EL (cell line): Measurements from ENCODE around the gene ATOH8.

Experiments
- DNase-seq: peaks from one replicate; pipeline ENCODE4 v3.0.0-alpha.2; 2016

ATOH8 gene

DNA sequence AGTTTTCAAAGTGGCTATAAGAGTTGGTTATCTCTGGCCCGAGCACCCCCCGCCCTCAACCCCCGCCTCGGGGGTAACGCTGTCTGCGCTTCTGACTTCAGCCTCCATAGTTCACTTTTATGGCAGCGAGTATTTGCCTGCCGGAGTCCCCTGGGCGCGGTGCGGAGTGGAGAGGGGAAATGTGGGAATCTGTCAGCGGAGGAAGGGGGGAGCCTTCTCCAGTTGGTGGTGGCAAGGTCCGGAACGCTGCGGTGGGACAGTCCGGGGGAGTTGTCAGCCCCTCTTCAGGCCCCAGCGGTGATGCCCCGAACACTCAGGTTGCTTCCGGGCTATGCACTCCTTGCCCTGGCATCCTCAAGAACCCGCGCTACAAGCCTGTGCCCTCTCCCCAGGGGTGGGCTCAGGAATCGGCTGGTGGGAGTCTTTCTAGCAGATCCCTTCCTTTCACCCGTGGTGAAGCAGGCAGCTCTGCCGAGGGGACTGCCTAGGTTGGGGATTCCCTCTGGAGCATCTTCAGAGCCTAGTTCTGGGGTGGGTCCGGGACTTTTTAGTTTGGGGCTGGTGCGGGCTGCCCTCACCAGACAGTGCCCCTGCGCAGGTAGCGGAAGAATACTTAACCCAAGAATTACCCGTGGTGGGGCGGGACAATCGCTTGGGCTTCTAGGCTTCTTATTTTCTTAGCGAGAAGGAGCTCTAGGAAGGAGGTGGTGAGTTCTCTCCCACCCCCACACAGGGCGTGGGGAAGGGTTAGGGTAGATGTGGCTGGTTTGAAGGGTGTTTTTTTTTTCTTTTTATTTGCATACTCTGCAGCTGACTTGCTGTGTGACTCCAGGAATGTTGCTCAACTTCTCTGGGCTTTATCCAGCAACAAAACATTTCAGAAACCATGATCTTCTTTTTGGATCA, 1.6 kb downstream of the ATOH8 start:
- peak; percentile 38 for DNase-seq

DNA sequence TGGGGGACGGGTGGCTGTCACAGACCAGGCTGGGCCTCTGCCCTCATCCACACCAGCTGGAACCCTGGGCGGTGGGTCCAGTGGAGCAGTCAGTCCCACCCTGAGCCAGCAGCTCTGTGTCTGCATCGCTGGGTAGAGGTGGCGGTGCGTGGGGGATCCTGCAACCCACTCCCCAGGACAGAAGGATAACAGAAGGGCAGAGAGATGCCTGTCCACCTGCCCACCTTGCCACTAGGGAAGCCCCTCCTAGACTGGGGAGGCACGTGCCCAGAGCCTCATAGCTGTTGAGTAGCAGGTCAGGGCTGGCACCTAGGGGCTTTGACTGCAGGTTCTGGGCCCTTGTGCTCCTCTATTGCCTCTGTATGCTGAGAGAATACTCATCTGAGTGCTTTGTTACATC, 2.4 kb downstream of the ATOH8 start:
- DNase-seq: no peak

DNA sequence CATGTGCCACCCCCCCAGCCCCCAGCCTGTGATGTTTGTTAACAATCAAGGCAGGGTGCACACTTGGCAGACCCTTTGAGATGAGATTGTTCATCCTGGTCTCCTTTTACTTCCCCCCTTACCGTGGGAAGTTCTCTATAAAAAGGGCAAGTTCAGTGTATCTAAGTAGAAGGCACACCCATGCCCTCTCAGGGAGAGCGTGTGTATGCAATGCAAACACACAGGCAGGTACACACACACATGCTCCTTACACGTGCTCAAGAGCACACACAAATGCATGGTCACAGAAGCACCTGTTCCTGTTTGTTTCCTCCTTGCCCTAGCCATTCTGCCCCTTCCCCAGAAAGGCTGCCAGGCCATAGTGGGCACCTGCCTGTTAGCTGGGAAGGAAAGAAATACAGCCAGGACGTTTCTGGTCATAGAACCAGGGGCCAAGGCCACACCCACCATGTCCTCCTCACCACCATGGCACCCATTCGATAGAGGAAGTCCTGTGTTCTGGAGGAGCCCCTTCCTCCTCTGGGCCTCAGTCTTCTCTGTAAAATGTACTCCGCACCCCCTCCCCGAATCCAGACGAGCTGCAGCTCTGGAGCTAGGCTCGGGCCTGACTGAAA, 3.1 kb downstream of the ATOH8 start:
- DNase-seq: no peak

DNA sequence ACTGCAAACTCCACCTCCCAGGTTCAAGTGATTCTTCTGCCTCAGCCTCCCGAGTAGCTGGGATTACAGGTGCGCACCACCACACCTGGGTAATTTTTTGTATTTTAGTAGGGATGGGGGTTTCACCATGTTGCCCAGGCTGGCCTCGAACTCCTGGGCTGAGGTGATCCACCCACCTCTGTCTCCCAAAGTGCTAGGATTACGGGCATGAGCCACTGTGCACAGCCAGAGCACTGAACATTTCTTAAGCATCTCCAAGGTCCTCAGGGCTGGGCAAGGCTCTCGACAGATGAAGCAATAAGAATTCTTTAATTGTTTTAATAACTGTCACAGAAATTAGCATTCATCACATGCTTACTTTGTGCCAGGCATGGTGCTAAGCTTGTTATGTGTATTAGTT, 4.1 kb downstream of the ATOH8 start:
- no peak for DNase-seq

DNA sequence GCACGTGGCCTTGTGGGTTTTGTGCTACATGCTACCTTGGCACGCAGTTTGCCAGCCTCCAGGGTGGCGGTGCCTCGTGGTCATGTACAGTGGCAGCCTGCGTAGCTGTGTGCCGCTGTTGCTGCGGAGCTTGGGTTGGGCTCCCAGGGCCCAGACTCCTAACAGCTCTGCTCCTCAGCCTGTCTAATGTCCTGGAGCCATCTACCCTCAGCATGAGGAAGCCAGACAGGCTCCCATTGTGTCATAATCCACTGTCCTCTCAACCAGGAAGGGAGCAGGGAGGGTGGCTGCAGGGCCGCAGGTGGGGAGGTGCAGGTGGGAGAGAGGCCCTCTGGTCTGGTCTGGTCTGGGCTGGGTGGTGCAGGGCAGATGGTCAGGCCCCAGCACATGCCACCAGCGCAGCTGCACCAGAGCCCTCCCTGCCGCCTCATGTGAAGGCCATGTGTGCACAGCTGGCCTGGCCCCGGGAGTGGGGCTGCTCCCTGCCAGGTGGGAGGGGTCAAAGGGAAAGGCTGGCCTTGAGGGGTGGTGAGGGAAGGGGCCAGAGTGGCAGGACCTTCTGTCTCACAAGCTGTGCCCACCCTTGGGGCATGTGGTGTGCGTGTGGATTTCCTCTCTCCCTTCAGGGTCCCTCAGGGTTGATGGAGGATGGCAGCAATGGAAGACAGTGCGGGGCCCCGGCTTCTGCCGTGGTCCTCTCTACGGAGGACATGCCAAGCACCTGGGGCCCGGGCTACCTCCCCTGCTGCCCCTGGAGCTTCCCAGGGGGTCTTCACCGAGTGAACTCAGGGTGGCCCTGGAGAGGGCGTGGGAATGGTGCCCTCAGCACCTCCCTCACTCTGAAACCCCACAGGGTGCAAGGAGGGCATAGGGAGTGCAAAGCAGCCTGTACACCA, 4.8 kb downstream of the ATOH8 start:
- DNase-seq: no peak

DNA sequence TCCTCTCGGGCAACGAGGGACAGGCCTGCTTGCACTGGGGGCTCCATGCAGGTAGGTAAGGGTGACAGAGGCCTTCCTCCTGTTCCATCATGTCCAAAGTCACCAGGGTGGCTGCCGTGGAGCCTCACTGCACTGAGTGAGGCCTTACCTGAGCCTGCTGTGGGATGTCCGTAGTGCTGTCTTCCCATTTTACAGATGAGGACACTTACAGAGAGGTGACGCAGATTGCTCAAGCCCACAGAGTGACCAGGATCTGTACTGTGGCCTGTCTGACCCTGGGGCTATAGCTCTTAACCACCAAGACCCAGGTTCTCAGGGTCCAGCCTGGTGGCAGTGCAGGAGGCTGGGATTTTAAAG, 5.4 kb downstream of the ATOH8 start:
- DNase-seq: no peak

DNA sequence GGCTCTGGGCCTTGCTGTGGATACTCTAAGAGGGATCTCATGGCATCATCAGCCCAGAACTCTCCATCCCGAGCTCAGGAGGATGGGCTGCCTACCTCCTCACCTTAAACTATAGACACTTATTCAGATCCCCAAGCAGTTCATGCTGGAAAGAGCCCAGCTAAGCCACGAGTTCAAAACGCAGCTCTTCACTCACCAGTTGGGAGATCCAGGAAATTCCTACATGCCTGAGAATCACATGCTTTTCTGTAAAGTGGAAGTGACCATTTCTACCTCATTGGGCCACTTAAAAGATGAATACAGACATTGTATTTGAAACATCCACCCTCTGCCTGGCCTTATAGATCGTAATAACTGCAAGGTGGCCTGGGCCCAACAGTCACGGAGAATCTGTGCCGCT, 6.6 kb downstream of the ATOH8 start:
- DNase-seq: peak; percentile 38

DNA sequence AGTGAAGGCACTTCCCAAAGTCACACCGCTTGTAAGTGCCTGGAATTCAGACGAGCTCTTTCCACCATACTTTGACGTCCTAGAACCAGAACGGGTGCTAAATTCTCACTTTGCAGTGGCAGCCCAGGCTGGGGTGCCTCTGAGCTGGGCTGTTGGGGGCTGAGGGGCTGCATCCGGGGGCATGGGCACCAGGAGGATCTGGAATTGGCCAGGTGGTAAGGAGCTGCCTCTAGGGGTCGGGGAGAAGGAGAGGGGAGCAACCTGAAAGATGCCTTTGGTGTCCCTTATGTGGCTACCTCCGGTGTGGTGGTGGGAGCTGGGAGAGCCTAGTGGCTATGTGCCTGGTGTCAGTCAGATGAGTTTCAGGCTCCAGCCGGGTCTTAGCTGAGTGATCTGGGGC, 7.1 kb downstream of the ATOH8 start:
- no peak for DNase-seq

DNA sequence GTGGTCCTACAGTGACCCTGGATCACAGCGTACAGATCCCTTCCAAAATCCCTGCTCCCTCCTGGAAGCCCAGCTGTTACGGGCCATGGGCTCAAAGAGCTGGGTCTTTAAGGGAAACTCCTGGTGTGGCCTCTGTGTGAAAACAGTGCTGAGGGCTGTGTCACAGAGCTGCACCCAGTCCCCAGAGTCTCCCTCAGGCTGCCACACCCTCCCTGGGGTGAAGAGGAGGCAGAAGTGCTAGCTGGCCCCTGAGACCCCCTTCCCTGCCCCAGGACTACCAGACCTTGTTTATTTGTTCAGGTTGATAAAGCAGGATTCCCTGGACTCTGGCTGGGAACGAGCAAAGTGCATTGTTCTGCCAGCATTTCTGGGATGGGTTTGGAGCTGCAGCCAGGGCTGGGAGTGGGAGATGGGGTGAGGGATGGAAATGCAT, 7.7 kb downstream of the ATOH8 start:
- no peak for DNase-seq

DNA sequence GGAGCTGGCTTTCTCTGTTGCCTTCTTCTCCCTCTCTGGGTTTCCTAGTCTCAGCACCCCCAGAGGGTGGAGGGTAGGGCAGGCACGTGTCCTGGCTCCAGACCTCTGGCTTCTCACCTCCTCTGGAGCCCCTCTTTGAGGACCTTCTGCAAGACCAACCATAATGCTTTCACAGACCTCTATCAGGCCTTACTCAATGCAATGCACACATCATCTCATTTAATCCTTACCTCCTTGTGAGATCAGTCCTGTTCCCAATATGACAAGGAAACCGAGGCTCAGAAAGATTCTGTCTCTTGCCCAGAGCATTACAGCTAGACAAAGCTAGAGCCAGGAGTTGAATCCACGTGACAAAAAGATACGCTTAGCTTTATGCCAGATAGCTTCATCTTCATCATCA, 8.2 kb downstream of the ATOH8 start:
- DNase-seq: no peak

DNA sequence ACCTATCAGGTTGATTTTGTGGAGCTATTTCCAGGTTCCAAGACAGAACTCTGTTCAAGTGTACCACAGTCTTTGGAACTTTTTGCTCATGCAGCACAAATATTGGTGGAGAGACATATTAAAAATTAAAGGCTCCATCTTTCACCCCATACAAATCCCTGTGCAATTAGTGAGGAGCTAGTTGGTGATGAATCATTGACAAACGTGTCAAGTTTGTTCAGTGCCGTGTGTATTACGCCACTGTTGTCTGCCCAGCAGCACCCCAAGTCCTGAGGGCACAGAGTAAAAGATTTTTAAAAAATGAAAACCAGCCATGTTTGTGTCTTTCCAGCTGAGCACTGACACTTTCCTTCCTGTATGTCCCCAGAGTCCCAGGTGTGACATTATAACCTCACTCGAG, 9.3 kb downstream of the ATOH8 start:
- no peak for DNase-seq

DNA sequence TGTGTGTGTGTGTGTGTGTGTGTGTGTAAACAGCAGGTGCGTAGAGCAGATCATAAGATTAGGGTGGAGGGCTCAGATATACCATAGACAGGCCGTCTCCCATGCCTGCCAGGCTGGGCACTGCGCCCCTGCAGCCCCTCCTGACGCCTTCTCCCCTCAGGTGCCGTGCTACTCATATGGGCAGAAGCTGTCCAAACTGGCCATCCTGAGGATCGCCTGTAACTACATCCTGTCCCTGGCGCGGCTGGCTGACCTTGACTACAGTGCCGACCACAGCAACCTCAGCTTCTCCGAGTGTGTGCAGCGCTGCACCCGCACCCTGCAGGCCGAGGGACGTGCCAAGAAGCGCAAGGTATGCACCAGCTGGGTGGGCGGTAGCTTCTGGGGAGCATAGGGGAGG, 10.0 kb downstream of the ATOH8 start:
- no peak for DNase-seq

DNA sequence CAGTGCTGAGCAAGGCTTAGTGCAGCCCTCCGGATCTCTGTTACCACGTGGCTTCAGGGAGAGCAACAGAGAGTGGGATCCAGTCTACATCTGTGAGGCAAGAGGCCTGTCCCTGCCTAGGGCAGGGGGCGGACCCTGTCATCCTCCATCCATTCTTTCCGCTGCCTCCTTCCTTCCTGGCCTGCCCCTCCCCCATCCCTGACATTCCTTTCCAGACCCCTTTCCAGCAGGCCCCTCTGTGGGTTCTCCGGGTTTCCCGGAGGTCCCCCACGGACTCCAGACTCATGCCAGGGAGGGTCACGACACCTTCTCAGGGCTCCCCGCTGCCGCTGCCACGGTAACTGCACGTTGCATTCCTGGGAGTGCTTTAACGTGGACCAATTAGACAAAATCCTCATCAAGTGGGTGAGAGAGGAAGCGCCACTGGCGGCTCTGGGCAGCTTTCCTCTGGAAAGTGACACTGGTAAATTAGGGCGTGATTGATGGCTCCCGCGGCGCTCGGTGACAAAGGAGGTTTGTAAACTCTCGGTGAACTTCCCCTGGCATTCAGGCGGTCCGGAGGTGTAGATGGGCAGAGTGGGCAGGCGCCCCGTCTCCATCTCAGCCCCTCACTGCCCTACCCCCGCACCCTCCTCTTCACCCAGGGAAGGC, 11.4 kb downstream of the ATOH8 start:
- DNase-seq: no peak

DNA sequence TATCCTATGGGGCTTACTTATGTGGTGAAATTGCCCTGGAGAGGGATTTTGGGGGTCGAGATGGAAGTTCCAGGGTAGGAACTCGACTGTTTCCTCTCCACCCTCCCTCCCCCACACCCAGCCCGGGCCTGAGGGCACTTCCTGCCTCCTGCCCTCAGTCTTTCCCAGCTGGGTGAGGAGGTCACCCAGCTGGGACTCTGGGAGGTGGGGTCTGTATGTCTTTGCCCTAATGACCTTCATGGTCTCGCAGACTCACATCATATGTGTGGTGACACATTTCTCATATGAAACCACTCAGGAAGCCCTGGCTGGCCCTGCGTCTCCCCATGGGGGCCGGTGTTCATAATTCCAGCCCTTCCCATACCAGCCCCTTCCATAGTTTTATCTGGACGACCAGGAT, 12.4 kb downstream of the ATOH8 start:
- peak; percentile 18 for DNase-seq

DNA sequence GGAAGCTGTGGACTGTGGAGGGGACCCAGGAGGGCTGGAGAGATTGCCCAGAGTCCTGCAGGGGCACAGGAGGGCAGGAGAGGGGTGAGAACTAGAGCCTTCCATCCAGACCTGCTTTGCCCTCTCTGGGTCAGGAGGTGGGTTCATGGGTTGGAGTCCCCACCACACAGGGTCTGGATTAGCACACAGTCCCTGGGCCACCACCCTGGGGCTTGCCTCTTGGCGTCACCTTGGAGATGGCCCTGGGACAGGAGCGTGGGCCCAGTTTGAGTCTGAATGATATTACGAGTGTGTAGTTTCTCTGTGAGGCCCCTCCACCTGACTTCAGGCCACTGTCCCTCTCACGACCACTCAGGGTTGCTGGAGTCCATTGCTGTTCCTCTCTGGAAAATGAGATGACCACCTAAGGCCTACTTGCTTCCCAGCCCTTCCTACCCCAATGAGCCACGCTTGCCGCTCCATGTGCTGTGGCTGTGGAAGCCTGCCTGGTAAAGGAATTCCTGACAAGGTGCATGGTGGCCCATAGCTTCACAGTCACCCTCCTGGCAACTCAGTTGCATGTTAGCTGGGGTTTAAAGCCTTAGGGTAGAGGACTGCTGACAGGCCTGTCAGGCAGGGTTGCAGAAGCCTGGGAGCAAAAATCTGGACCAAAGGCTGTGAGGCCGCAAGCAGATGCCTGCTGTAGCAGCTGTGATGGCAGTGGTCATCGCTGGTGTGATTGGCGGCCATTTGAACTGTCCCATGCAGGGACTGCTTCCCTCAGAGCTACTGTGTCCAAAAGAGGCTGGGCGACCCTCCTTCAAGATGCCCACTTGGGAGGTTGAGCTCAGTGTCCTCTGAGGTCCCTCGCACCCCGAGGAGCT, 14.2 kb downstream of the ATOH8 start:
- no peak for DNase-seq

DNA sequence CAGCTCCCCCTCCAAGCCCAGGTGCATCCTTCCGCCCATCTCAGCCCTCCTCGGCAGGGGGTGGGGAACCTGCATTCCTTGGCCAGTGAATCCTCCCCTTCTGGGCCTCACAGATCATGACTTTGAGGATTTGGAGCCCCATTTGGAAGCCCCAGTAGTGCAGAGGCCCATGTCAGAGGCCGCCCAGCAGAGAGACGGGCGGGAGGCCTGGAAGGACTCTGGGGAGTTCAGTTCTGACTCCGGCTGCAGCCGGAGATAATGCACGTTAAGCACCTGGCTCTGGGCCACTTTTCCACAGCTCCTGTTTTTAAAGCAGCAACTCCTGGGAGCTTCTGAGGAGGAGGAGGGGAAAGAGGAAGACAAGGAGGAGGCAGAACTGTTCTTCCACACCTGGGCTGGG, 14.9 kb downstream of the ATOH8 start:
- DNase-seq: no peak

DNA sequence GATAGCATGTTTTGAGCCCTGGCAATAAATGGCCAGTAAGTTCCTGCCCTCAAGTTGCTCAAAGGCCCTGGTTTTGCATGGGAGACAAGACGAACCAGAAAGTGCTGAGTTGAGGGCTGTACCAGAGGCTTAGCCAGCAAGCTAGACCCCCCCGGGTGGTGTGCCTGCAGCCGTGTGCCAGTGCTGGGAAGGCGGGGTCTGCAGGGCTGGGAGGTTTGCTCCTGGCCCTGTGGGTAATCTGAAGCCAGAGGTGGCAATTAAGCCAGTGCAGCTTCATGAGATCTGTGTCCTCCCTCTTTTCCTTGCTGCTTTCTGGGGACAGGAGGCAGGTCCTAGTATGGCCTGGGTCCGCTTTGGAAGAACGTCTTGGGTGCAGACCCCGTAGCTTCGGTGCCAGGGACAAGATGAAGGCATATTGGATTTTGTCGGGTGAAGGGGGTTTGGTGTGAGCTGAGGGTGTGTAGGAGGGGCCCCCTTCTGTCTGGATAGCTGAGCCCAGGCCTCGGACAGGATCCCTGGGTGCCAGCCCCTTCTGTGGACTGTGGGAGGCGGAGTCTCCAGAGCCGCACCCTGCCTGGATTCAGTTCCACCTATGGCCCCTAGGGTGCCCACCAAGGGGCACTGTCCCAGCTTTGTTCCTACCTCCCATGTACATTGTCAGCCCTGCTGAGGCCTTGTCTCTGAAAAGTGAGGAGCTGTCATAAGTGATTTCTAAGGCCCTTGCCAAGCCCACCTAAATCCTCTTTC, 15.6 kb downstream of the ATOH8 start:
- no peak for DNase-seq

DNA sequence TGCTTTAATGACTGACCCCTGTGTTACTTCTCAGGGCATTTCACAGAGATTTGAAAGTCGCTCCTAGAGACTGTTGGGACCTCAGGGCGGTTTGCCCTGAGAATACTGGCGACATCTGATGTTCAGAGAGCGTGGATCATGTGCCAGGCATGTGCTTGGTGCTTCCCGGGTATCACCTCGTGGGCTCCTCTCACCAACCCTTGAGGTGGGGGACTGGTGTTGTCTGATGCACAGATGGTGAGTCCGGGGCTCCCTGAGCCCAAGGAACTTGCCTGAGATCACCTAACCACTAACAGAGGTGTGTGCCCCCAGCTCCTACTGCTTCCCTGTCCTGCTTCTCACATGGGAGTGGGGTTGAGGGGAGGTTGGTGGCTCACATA, 16.2 kb downstream of the ATOH8 start:
- DNase-seq: no peak

DNA sequence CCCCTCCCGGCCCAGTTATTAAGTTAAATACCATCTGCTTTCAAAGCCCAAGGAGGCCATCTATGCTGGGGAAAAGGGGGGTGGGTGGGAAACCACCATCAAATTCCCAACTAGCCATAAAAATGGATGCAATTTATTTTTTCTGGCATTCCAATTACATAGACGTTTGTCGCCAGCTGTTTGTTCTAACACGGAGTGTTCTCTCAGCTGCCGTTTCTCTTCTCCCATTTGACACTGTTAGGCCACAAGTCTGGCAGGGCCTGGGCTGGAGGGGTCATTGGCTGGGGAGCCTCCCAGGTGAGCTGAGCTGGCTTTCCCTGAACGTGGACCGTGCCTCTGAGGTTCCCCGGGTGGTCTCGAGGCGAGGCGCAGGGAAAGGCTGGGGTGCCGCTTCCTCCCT, 16.6 kb downstream of the ATOH8 start:
- peak; percentile 45 for DNase-seq

DNA sequence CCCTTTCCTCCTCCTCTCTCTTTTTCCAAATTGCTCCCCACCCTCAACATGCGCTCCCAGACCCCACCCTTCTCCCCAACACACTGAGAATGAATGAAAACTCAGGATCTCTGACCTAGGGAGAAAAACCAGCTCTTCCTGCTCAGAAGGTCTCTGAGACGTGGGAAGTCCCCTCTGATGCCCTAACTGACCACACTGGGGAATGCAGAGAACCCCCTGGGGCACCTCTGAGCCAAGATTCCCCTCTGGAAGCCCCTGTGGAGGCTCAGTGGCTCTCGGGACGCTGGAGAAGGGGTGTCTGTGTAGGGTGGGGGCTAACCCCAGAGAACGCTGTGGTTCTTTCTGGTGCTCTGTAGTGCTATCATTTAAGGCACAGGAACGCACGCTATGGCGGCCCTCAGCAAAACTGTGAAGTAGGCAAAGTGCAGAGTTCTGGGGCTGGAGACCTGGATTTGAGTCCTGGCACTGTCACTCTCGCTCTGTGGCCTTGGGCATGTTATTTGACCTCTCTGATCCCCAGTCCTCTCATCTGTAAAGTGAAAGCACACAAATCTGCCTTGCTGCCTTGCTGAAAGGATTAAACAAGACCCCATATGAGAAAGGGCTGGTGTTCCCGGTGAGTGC, 17.1 kb downstream of the ATOH8 start:
- no peak for DNase-seq

DNA sequence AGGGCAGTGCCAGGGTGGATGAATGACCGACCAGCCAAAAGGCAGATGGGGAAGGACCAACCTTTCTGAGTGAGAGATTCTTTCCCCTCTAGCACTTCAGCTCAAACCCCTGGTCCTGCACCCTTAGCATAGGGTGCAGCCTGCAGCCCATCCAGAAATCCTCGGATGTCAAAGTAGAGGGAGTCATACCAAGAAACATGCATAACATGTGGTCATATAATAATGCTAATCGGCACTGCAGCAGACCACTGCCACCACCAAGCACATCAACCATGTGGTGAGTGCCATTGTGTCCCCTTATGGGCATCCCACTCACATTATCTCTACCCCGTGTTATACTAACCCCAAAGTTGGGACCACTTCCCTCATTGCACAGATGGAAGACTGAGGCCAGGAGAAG, 17.7 kb downstream of the ATOH8 start:
- DNase-seq: peak; percentile 48
